GM23338 (cell line): ENCODE results near the gene PIEZO2. TPM values are rescaled to one million over a fixed set of nuclear protein-coding genes. Genes with fewer than 3 reads are reported as not detected.

ENCODE experiments used
- ATAC-seq: fragments of 200-7000 bp; cut with Tn5 transposase; 3 replicates; pipeline ENCODE4 v1.9.1; 2020
- DNase-seq: peaks from one replicate; pipeline ENCODE4 v3.0.0-alpha.2; 2015; ENCODE audit warnings: low spot score
- H2AFZ ChIP-seq: fragments of 200-600 bp; sonication (generic); 2 replicates; pipeline ENCODE4 v1.8.0; 2016; ENCODE audit warnings: antibody characterized with exemption, mild to moderate bottlenecking, moderate library complexity
- H3F3A ChIP-seq: fragments of 200-600 bp; sonication (generic); replicated peaks from 2 replicates; pipeline ENCODE4 v1.8.0; 2017; ENCODE audit warnings: antibody characterized with exemption, mixed run types, low read depth
- H3K27ac ChIP-seq: fragments of 200-600 bp; sonication (generic); 2 replicates; pipeline ENCODE4 v1.6.1; 2016; ENCODE audit warnings: low read depth
- H3K27me3 ChIP-seq: fragments of 200-600 bp; sonication (generic); 2 replicates; pipeline ENCODE4 v1.8.0; 2016; ENCODE audit warnings: mild to moderate bottlenecking, mixed run types, moderate library complexity; ENCODE audit not compliant: insufficient read depth
- H3K36me3 ChIP-seq: fragments of 200-600 bp; sonication (generic); 2 replicates; pipeline ENCODE4 v1.8.0; 2016; ENCODE audit warnings: mild to moderate bottlenecking; ENCODE audit not compliant: insufficient read depth
- H3K4me1 ChIP-seq: fragments of 200-600 bp; sonication (generic); 2 replicates; pipeline ENCODE4 v1.8.0; 2016; ENCODE audit warnings: mild to moderate bottlenecking, moderate library complexity; ENCODE audit not compliant: insufficient read depth
- H3K4me2 ChIP-seq: fragments of 200-600 bp; sonication (generic); 2 replicates; pipeline ENCODE4 v1.7.1; 2017; ENCODE audit warnings: mixed run types
- H3K4me3 ChIP-seq: fragments of 200-600 bp; sonication (generic); 2 replicates; pipeline ENCODE4 v1.6.1; 2016; ENCODE audit warnings: mixed run types
- H3K79me2 ChIP-seq: fragments of 200-600 bp; sonication (generic); replicated peaks from 2 replicates; pipeline ENCODE4 v1.8.0; 2017; ENCODE audit warnings: mild to moderate bottlenecking; ENCODE audit not compliant: insufficient read depth
- H3K9me2 ChIP-seq: fragments of 200-600 bp; sonication (generic); 2 replicates; pipeline ENCODE4 v1.8.0; 2017; ENCODE audit not compliant: insufficient read depth
- H4K20me1 ChIP-seq: fragments of 200-600 bp; sonication (generic); replicated peaks from 2 replicates; pipeline ENCODE4 v1.8.0; 2017; ENCODE audit warnings: mild to moderate bottlenecking; ENCODE audit not compliant: insufficient read depth
- H3K27ac Mint-ChIP-seq: 2 replicates; pipeline ENCODE4 v1.8.0; 2020; ENCODE audit warnings: inconsistent platforms, mild to moderate bottlenecking, moderate library complexity, mixed read lengths
- H3K27me3 Mint-ChIP-seq: 3 replicates; pipeline ENCODE4 v1.8.0; 2022; ENCODE audit warnings: low read depth, mild to moderate bottlenecking, moderate library complexity, mixed read lengths, inconsistent platforms; ENCODE audit not compliant: insufficient read depth, poor library complexity
- H3K36me3 Mint-ChIP-seq: 3 replicates; pipeline ENCODE4 v1.8.0; 2021; ENCODE audit warnings: low read depth, mild to moderate bottlenecking, inconsistent platforms, moderate library complexity, mixed read lengths
- H3K4me1 Mint-ChIP-seq: 3 replicates; pipeline ENCODE4 v1.8.0; 2020; ENCODE audit warnings: mild to moderate bottlenecking, inconsistent platforms, mixed read lengths
- H3K4me3 Mint-ChIP-seq: 3 replicates; pipeline ENCODE4 v1.8.0; 2021; ENCODE audit warnings: moderate library complexity, mild to moderate bottlenecking, inconsistent platforms, mixed read lengths
- H3K9me3 Mint-ChIP-seq: 3 replicates; pipeline ENCODE4 v1.8.0; 2020; ENCODE audit warnings: moderate library complexity, mild to moderate bottlenecking, inconsistent platforms, mixed read lengths
- CREB1 ChIP-seq: fragments of 250-450 bp; sonication (Bioruptor Pico); IDR thresholded peaks from 2 replicates; pipeline ENCODE4 v1.5.0; 2020; ENCODE audit warnings: low read depth, mild to moderate bottlenecking, moderate library complexity
- CTCF ChIP-seq, 2 experiments: fragments of 200-600 bp in 1 of 2; sonication (generic) in 1 of 2; conservative IDR thresholded peaks; 2 replicates each; pipeline versions ENCODE4 v1.5.1 to v1.6.1; 2016 to 2017; ENCODE audit warnings: antibody characterized with exemption in 2 of 2, low read depth in 2 of 2, mild to moderate bottlenecking in 2 of 2, moderate library complexity in 1 of 2
- ETS1 ChIP-seq: IDR thresholded peaks from 2 replicates; pipeline ENCODE4 v1.6.1; 2016; ENCODE audit warnings: antibody characterized with exemption
- EZH2 ChIP-seq: fragments of 200-600 bp; sonication (generic); IDR thresholded peaks from one replicate; pipeline ENCODE4 v1.8.0; 2017; ENCODE audit warnings: antibody characterized with exemption, mild to moderate bottlenecking, low read depth; ENCODE audit not compliant: unreplicated experiment
- EZH2phosphoT487 ChIP-seq: fragments of 200-600 bp; sonication (generic); IDR thresholded peaks from one replicate; pipeline ENCODE4 v1.8.1; 2018; ENCODE audit warnings: antibody characterized with exemption; ENCODE audit not compliant: unreplicated experiment
- JUNB ChIP-seq: IDR thresholded peaks from one replicate; pipeline ENCODE4 v1.6.1; 2016; ENCODE audit warnings: antibody characterized with exemption; ENCODE audit not compliant: unreplicated experiment
- NANOG ChIP-seq: IDR thresholded peaks from 2 replicates; pipeline ENCODE4 v1.6.1; 2016; ENCODE audit warnings: antibody characterized with exemption, borderline replicate concordance
- POLR2AphosphoS5 ChIP-seq: IDR thresholded peaks from 2 replicates; pipeline ENCODE4 v1.6.1; 2016; ENCODE audit warnings: antibody characterized with exemption, low read depth
- STAT1 ChIP-seq: IDR thresholded peaks from one replicate; pipeline ENCODE4 v1.6.1; 2016; ENCODE audit warnings: antibody characterized with exemption; ENCODE audit not compliant: unreplicated experiment
- ZNF114 ChIP-seq: fragments of 250-450 bp; sonication (Bioruptor Pico); IDR thresholded peaks from 2 replicates; pipeline ENCODE4 v1.5.0; 2020; ENCODE audit warnings: mild to moderate bottlenecking, moderate library complexity
- ZNF331 ChIP-seq: fragments of 250-450 bp; sonication (Bioruptor Pico); IDR thresholded peaks from 2 replicates; pipeline ENCODE4 v1.5.0; 2020; ENCODE audit warnings: low read depth, mild to moderate bottlenecking, moderate library complexity
- polyA plus RNA-seq: library from polyadenylated mRNA; unstranded; fragments of >200 nt; fragmentation: Nextera tagmentation; extraction: Ambion mirVana; gene quantifications from 2 replicates; pipeline ENCODE4 v1.2.1, GENCODE V29; 2016
- total RNA-seq: library from RNA; depleted of rRNA; stranded (reverse); fragments of >200 nt; shearing (Covaris generic); gene quantifications from 2 replicates; pipeline ENCODE4 v1.2.3, GENCODE V29; 2014

Gene PIEZO2
- total and polyA plus RNA-seq, 2 experiments from 2014 or later: 4.8 to 8.2 TPM

- ATAC-seq (no peak), DNase-seq (no peak)
Measured at GRCh38 chr18:10877987-10878386, 271.4 kb downstream of the PIEZO2 start.

DNA sequence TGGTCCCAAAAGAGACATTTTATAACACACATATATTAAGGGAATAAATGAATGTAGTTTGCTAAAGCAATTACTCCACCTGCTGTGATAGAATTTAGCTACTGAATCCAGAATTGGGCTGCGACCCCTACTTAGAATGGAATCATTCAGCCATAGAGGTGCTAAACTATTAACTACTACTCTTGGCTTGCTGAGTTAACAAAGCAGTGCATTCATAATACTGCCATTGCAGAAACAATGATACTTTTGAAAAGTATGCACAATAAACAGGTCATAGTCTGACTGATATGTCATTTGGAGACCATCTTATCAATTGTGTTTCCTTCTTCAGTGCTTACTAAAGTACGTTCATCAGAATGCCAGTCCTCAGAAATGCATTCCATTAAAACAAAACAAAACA, 273.6 kb downstream of the PIEZO2 start:
- Histone ChIP-seq H3K4me1 (no peaks in the 10 kb centered on the region), H2AFZ (no peak overlapping the region), H3K27ac (no peak overlapping the region), H3K79me2 (no peaks in the 10 kb centered on the region), H3K4me2 (no peak overlapping the region), H4K20me1 (no peaks in the 10 kb centered on the region), H3F3A (no peaks in the 10 kb centered on the region), H3K4me3 (no peak overlapping the region), H3K9me2 (peaks cover 5% of the 10 kb centered on the region; the same call in 1 of the 2 replicates), H3K27me3 (no peaks in the 10 kb centered on the region), H3K36me3 (no peaks in the 10 kb centered on the region)
- H3K36me3 Mint-ChIP-seq: no peaks in the 10 kb centered on the region
- no peak overlapping the region for H3K4me3 Mint-ChIP-seq
- H3K27me3 Mint-ChIP-seq: peaks cover 2% of the 10 kb centered on the region
- ATAC-seq (no peak), DNase-seq (no peak)
- H3K4me1 Mint-ChIP-seq: peaks cover 4% of the 10 kb centered on the region; the same call in 2 of the 3 replicates
- H3K27ac Mint-ChIP-seq: no peak overlapping the region
- TF ChIP-seq JUNB (no peak), NANOG (no peak), CTCF (conservative IDR thresholded peaks at IDR 0.05; ENCODE audit: low read depth in 2 of 2) (no peak), EZH2 (no peak), EZH2phosphoT487 (no peak), CREB1 (CRISPR knock-in tag) (no peak), ZNF331 (CRISPR knock-in tag) (no peak), ZNF114 (no peak)
- H3K9me3 Mint-ChIP-seq: no peaks in the 10 kb centered on the region

More at GRCh38 chr18:10877987-10878386, 271.4 kb downstream of the PIEZO2 start:
- H3K27me3 ChIP-seq: no peaks in the 10 kb centered on the region
- H3K27me3 Mint-ChIP-seq: no peaks in the 10 kb centered on the region
- no peak overlapping the region for H3K27ac Mint-ChIP-seq
- H3K27ac ChIP-seq: no peak overlapping the region
- no peaks in the 10 kb centered on the region for H3F3A ChIP-seq
- H3K4me3 ChIP-seq: no peak overlapping the region
- H3K4me2 ChIP-seq: no peak overlapping the region
- H3K36me3 Mint-ChIP-seq: no peaks in the 10 kb centered on the region
- H3K4me1 ChIP-seq: no peaks in the 10 kb centered on the region; the same call in 1 of the 2 replicates
- no peaks in the 10 kb centered on the region for H3K9me3 Mint-ChIP-seq
- peaks cover 6% of the 10 kb centered on the region; the same call in 1 of the 2 replicates for H3K9me2 ChIP-seq
- TF ChIP-seq EZH2: no peak
- no peak overlapping the region for H3K4me3 Mint-ChIP-seq
- H2AFZ ChIP-seq: no peak overlapping the region
- peaks cover 9% of the 10 kb centered on the region for H3K4me1 Mint-ChIP-seq
- H3K36me3 ChIP-seq: no peaks in the 10 kb centered on the region
- H3K79me2 ChIP-seq: no peaks in the 10 kb centered on the region
- no peaks in the 10 kb centered on the region for H4K20me1 ChIP-seq

GRCh38 chr18:10872304-10872703, 277.1 kb downstream of the PIEZO2 start:
- no peak for ATAC-seq
- no peak overlapping the region for H3K4me3 ChIP-seq
- H3K9me2 ChIP-seq: no peaks in the 10 kb centered on the region
- no peak for DNase-seq
- no peak overlapping the region for H3K4me2 ChIP-seq
- H4K20me1 ChIP-seq: no peaks in the 10 kb centered on the region
- peaks cover 4% of the 10 kb centered on the region; the same call in 2 of the 3 replicates for H3K4me1 Mint-ChIP-seq
- no peaks in the 10 kb centered on the region for H3K27me3 ChIP-seq
- no peaks in the 10 kb centered on the region for H3K79me2 ChIP-seq
- no peaks in the 10 kb centered on the region for H3F3A ChIP-seq
- no peak overlapping the region for H3K4me3 Mint-ChIP-seq
- peaks cover 2% of the 10 kb centered on the region for H3K27me3 Mint-ChIP-seq
- H3K27ac ChIP-seq: no peak overlapping the region
- TF ChIP-seq EZH2 (no peak), ZNF331 (CRISPR knock-in tag) (no peak), POLR2AphosphoS5 (no peak), NANOG (no peak), EZH2phosphoT487 (no peak), ZNF114 (no peak), STAT1 (no peak), JUNB (no peak), ETS1 (no peak), CREB1 (CRISPR knock-in tag) (no peak)
- H3K27ac Mint-ChIP-seq: no peak overlapping the region
- no peaks in the 10 kb centered on the region for H3K36me3 ChIP-seq
- no peaks in the 10 kb centered on the region for H3K36me3 Mint-ChIP-seq
- H3K9me3 Mint-ChIP-seq: no peaks in the 10 kb centered on the region
- no peaks in the 10 kb centered on the region for H3K4me1 ChIP-seq
- H2AFZ ChIP-seq: no peak overlapping the region
